GM18873 (cell line): Measurements from ENCODE around the gene LRP10.

Experiments
- ATAC-seq: cut with Tn5 transposase; IDR thresholded peaks from one replicate; pipeline ENCODE4 v1.9.1; 2021; ENCODE audit warnings: mild to moderate bottlenecking, moderate library complexity, moderate number of reproducible peaks; ENCODE audit not compliant: unreplicated experiment, low FRiP score

LRP10 gene

DNA sequence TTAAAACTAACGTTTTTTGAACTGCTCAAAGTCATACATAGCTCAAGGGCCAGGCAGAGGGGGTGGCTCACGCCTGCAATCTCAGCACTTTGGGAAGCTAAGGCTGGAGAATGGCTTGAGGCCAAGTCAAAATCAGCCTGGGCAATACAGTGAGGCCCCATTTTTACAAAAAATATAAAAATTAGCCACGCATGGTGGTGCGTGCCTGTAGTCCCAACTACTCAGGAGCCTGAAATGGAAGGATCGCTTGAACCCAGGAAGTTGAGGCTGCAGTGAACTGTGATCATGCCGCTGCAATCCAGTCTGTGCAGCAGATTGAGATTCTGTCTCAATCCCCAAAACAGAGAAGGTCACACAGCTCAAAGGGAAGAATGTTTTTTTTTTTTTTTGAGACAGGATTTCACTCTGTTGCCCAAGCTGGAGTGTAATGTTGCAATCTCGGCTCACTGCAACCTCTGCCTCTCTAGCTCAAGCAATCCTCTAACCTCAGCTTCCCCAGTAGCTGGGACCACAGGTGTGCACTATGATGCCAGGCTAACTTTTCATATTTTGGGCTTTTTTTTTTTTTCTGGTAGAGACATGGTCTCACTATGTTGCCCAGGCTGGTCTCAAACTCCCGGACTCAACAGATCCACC, 44.5 kb downstream of the LRP10 start:
- ATAC-seq: no peak

DNA sequence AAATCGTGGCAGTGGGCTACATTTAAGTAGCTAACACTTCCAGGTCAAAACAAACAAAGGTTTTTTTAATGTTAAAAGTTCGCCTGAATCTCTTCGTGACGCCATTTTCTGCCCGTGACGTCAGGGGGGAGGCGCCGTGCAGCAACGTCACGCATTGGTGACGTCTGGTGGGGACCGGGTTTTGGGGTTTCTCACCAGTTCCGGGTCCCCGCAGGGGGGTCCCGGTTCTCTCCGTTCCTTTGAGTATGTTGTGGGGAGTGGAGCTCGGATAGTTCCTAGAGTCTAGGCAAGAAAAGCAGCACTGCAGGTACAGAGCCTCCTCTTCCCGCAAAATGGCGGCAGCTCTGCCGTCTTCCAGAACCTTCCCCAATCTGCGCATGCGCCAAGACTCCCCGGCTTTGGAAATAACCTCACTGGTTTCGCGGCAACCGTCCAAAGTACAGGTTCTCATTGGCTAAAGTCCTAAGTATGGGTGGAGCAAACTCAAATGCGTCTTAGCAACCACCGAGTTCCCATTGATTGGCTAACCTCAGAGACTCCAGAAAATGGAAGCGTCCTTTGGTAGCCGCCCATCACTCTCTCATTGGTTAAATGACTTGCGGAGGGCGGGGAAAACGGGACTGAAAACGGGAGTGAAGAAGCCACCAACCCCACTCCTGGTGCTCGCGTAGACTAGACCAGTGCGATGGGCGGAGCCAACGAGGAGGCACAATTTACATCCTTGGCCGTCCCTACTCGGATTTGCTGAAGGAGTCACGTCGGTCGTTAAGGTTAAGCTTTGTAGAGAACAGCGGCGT, 47.5 kb downstream of the LRP10 start, which contains the start of gene RBM23:
Gene RBM23, minus strand, starts transcription at position 346 of the 797 bp plus-strand sequence.
- ATAC-seq: peak; percentile 88

DNA sequence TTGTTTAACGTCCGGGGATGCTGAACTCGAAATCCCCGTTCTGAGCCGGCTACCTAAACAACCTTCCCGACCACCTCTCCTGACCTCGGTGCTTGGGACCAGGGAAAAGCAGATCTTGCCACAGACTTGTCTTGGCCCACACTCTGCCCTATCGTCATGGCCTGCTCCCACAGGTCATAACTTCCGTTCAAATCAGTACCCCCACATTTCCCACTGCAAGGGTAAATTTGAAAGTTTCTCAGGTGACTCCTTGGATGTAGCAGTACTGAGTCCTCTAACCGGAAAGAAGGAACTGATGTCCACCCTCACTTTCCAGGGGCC, 48.0 kb downstream of the LRP10 start:
- ATAC-seq: peak; percentile 7

DNA sequence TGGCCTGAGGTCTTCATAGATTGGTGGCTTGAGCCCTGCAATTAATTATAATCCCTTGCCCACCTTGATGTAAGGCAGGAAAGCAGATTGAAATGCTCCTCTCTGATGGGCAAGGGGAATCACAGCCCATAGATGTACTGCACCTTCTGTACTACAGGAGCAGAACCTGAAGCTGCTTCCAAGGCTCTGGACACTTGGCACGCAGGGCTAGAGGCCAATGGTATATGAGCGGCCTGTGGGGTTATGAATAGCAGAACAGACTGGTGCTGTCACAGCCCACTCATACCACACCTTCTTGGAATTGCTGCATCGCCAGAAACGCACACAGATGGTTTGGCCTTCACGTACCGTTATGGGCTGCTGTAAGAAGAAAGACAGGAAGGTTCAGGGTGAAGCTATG, 49.2 kb downstream of the LRP10 start:
- ATAC-seq: no peak

DNA sequence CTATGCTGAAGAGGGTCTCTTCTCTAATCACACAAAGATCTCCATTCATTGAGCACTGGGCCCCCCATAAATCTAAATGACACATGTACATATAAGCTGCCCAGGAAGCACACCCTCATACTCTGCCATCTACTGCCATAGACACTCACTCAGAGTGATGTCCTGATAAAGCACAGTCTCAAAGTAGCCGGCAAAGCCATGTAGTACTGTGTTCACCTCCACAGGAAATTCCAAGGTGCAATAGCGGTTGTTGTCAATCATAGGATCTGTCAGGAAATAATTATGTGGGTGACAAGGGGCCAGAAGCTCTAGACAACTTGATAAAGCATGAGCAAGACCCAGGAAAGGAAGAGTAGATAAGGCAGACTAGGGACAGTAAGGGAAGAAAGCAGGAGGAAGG, 50.8 kb downstream of the LRP10 start:
- no peak for ATAC-seq

DNA sequence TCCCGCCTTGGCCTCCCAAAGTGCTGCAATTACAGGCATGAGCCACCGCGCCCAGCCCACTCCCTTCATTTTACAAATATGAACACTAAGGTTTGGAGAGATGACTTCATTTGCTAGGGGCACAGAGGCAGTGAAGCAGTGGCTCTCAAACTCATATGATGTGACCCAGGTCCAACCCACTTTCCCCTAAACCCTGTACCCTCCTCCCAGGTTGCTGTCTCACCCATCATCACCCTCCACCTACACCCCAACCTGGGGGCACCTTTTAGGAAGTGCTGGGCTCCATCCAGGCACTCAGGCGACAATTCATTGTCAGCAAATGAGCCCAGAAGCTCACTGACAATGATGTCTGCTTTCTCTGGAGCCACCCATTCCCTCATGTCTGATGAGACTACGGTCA, 52.2 kb downstream of the LRP10 start:
- ATAC-seq: no peak

DNA sequence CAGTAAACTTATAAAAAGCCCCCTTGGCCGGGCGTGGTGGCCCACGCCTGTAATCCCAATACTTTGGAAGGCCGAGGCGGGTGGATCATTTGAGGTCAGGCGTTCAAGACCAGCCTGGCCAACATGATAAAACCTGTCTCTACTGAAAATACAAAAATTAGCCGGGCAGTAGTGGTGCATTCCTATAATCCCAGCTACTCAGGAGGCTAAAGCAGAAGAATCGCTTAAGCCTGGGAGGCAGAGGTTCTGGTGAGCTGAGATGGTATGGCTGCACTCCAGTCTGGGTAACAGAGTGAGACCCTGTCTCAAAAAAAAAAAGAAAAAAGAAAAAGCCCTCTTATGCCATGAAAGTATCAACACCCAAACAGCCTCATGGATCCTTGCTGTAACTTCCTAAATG, 54.0 kb downstream of the LRP10 start:
- ATAC-seq: no peak

DNA sequence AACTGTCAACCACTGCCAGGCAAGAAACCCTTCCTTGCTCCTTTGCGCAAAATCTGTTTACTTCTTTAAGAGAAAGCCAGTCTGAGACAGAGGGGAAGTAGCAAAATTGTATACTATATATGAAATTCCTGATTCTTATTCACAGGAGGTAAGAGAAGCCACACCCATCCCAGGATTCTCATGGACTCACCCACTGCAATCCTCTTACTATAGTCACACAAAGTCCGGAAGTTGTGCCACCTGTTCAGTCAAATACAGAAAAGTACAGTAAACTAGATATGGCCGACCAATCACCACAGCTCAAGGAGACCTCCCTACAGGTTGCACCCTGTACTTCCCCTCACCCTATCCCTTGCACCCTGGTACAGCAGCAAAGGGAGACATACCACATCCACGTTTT, 54.8 kb downstream of the LRP10 start:
- no peak for ATAC-seq

DNA sequence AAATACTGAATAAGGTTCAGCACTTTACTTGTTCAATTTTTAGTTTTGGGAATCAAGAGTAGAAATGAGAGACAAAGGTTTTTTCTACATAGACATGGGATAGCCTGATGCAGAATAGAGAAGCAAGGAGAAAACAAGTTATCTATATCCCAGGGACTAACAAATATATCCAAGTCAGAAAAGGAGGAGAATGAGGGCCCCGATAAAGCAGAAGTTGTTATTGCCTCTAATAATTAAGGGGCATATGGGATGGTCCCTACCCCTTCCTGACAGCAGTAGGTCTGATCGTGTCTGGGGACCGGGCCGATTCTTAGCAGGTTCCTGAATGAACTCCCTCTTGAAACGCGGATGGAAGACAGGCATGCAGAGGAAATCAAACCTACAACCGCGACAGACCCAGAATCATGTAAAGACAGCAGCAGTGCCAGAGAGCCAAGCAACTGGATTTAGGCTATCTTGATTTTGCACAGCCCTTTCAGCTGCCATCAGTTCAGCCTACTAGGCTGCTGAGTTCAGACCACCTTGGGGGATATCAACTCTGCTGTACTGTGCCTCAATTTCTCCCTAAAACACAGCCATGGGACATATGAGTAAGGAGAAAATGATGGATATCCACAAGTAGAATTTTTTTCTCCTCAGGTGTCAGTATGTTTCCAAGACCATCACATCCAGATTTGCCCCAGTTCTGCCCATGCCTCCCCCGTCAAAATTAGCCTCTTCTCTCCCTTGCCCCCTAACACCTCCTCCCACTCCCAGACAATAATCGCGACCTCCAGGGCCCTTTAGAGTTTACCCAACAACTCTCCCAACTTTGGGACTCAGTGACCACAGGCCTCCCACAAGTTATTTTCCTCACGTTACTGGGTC, 56.9 kb downstream of the LRP10 start:
- no peak for ATAC-seq

DNA sequence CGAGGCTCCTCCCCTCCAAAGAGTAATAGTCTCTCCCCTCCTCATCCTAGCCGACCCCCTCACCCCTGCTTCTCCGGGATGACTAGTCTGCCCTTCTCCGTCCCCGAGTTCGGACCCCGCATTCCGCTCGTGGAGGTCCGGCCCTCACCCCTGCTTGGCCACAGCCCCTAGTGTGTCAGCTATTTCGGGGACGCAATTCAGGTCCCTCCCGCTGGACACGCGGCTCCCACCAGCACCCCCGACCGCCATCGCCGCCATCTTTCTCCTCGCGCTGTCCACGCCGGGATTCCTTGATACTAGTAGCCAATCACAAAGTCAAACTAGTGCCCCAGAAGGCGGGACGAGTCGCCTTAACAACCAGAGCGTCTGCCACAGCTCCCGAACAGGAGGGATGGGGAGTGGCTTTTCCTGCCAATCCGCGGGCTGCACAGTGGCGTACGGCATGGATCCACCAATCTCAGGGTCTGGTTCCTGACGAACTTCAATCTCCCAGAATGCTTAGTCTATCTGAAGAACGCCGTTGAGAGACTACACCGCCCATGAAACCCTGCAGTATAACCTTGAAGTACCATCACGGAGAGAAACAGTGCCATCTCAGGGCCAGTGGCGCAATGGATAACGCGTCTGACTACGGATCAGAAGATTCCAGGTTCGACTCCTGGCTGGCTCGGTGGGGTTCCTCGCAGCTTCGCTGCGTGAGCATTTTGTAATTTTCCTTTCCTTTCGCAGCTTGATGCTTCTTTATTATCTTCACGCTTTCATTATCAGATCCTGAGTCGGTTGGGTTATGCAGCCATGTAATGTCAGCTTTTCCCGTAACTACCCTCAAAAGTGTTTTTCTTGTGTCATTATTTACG, 57.8 kb downstream of the LRP10 start, which contains the start of gene PRMT5:
Gene PRMT5, minus strand, starts transcription at position 273 of the 857 bp plus-strand sequence. Its CDS starts 15 bp downstream, at position 258.
- ATAC-seq: peak; percentile 92

DNA sequence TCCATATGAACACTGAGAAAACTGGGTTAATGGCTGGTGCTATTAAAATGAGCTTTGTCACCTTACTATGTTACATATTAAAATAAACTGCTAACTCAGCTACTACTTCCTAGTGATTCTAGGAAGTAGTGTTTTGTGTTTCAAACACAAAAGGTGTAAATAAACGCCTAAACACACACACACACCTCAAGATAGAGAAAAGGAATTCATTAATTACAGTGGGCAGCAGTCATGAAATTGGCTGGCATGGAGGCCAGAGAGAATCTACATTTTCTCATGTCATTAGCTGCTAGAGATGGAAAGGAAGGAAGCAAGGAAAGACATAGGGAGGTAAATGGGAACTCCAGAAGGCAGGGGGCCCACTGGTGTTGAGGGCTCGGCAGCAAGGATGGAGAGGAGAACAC, 58.4 kb downstream of the LRP10 start:
- ATAC-seq: no peak
